Mesenchymal stem cell (in vitro differentiated cells and primary cell): ENCODE results near the gene ARHGAP24.

Source experiments
- DNase-seq: peaks from one replicate; pipeline ENCODE4 v3.0.0-alpha.2; 2013
- H2AFZ ChIP-seq: one replicate; pipeline ENCODE4 v1.6.1; 2013; ENCODE audit warnings: low read depth, mild to moderate bottlenecking, control low read depth, inconsistent platforms, low read length, moderate library complexity
- H2AK5ac ChIP-seq: 2 replicates; pipeline ENCODE4 v1.6.1; 2013; ENCODE audit warnings: low read length, moderate library complexity, mild to moderate bottlenecking, inconsistent platforms; ENCODE audit not compliant: severe bottlenecking
- H2BK120ac ChIP-seq: one replicate; pipeline ENCODE4 v1.6.1; 2013; ENCODE audit warnings: low read depth, mild to moderate bottlenecking, inconsistent platforms, low read length, moderate library complexity
- H2BK12ac ChIP-seq, 2 experiments: one replicate each; pipeline ENCODE4 v1.6.1; 2013; ENCODE audit warnings: inconsistent platforms in 2 of 2, low read length in 2 of 2, mild to moderate bottlenecking in 2 of 2, moderate library complexity in 2 of 2, control low read depth in 1 of 2
- H2BK15ac ChIP-seq: one replicate; pipeline ENCODE4 v1.6.1; 2013; ENCODE audit warnings: mild to moderate bottlenecking, low read depth, inconsistent platforms; ENCODE audit not compliant: poor library complexity, severe bottlenecking
- H2BK5ac ChIP-seq: 2 replicates; pipeline ENCODE4 v1.6.1; 2013; ENCODE audit warnings: low read depth, mild to moderate bottlenecking, low read length, control low read depth, inconsistent platforms; ENCODE audit not compliant: poor library complexity, severe bottlenecking
- H3K14ac ChIP-seq, 2 experiments: one replicate each; pipeline ENCODE4 v1.6.1; 2013; ENCODE audit warnings: inconsistent platforms in 2 of 2, low read length in 2 of 2, control low read depth in 1 of 2, mild to moderate bottlenecking in 1 of 2, moderate library complexity in 1 of 2
- H3K18ac ChIP-seq, 2 experiments: one replicate each; pipeline ENCODE4 v1.6.1; 2013; ENCODE audit warnings: inconsistent platforms in 2 of 2, low read length in 2 of 2, control low read depth in 1 of 2, low read depth in 1 of 2, mild to moderate bottlenecking in 1 of 2
- H3K23ac ChIP-seq, 2 experiments: one replicate each; pipeline ENCODE4 v1.6.1; 2013; ENCODE audit warnings: inconsistent platforms in 2 of 2, low read length in 2 of 2, mild to moderate bottlenecking in 2 of 2, moderate library complexity in 2 of 2, control low read depth in 1 of 2
- H3K27ac ChIP-seq: 2 replicates; pipeline ENCODE4 v1.5.1; 2013; ENCODE audit warnings: mild to moderate bottlenecking, moderate library complexity, low read length, control low read depth, inconsistent platforms; ENCODE audit not compliant: poor library complexity, severe bottlenecking
- H3K27me3 ChIP-seq, 2 experiments: 2 replicates each; pipeline versions ENCODE4 v1.6.1 to v1.7.0; 2013; ENCODE audit warnings: low read length in 2 of 2, mild to moderate bottlenecking in 2 of 2, moderate library complexity in 2 of 2, control low read depth in 1 of 2, inconsistent platforms in 1 of 2; ENCODE audit not compliant: control insufficient read depth in 1 of 2, insufficient read depth in 1 of 2
- H3K36me3 ChIP-seq, 2 experiments: 2 replicates each; pipeline versions ENCODE4 v1.6.1 to v1.7.0; 2013; ENCODE audit warnings: low read length in 2 of 2, control low read depth in 1 of 2, inconsistent platforms in 1 of 2, low read depth in 1 of 2, mild to moderate bottlenecking in 1 of 2; ENCODE audit not compliant: insufficient read depth in 2 of 2, control insufficient read depth in 1 of 2
- H3K4ac ChIP-seq, 2 experiments: one replicate each; pipeline ENCODE4 v1.6.1; 2013; ENCODE audit warnings: inconsistent platforms in 2 of 2, low read length in 2 of 2, mild to moderate bottlenecking in 2 of 2, moderate library complexity in 2 of 2, control low read depth in 1 of 2, low read depth in 1 of 2
- H3K4me1 ChIP-seq: 2 replicates; pipeline ENCODE4 v1.6.1; 2013; ENCODE audit warnings: low read depth, low read length, control low read depth; ENCODE audit not compliant: control insufficient read depth, insufficient read depth
- H3K4me2 ChIP-seq: 2 replicates; pipeline ENCODE4 v1.6.1; 2013; ENCODE audit warnings: low read length, mild to moderate bottlenecking, inconsistent platforms; ENCODE audit not compliant: poor library complexity, severe bottlenecking
- H3K4me3 ChIP-seq, 2 experiments: 2 replicates each; pipeline versions ENCODE4 v1.5.1 to v1.7.0; 2013; ENCODE audit warnings: low read length in 2 of 2, mild to moderate bottlenecking in 2 of 2, control low read depth in 1 of 2, low read depth in 1 of 2; ENCODE audit not compliant: insufficient read depth in 1 of 2
- H3K79me1 ChIP-seq: replicated peaks from 2 replicates; pipeline ENCODE4 v1.6.1; 2013; ENCODE audit warnings: mild to moderate bottlenecking, control low read depth, low read length, inconsistent platforms; ENCODE audit not compliant: poor library complexity, severe bottlenecking
- H3K9ac ChIP-seq: 2 replicates; pipeline ENCODE4 v1.7.0; 2013; ENCODE audit warnings: mild to moderate bottlenecking, low read length, moderate library complexity
- H3K9me3 ChIP-seq: 2 replicates; pipeline ENCODE4 v1.7.0; 2013; ENCODE audit warnings: mild to moderate bottlenecking, low read length; ENCODE audit not compliant: control insufficient read depth
- H4K8ac ChIP-seq: one replicate; pipeline ENCODE4 v1.6.1; 2013; ENCODE audit warnings: inconsistent platforms, mild to moderate bottlenecking, low read length, moderate library complexity
- H4K91ac ChIP-seq: one replicate; pipeline ENCODE4 v1.6.1; 2013; ENCODE audit warnings: mild to moderate bottlenecking, low read length, inconsistent platforms
- WGBS: methylation state at CpG from one replicate; pipeline ENCODE4 v1.1.7; 2013; ENCODE audit warnings: mixed read lengths; 5-methylcytosine and 5-hydroxymethylcytosine counted together

ARHGAP24 gene

GRCh38 chr4:85580489-85580888 lies 105.5 kb downstream of the ARHGAP24 start:
- H3K79me1 ChIP-seq, result no peaks in the 10 kb centered on the region
- WGBS, result 98% methylated on average over 3 of the region's 5 CpGs
- H3K23ac ChIP-seq, result no peak overlapping the region
- no peaks in the 10 kb centered on the region for H3K27me3 ChIP-seq
- H3K27ac ChIP-seq, result no peak overlapping the region
- H2BK12ac ChIP-seq, result no peak overlapping the region
- H3K4ac ChIP-seq, result no peak overlapping the region
- no peaks in the 10 kb centered on the region for H3K9me3 ChIP-seq
- no peak overlapping the region for H3K14ac ChIP-seq
- H3K4me2 ChIP-seq, result no peak overlapping the region
- no peak overlapping the region for H3K9ac ChIP-seq
- no peak for DNase-seq
- no peak overlapping the region for H2BK5ac ChIP-seq
- no peaks in the 10 kb centered on the region for H3K4me1 ChIP-seq
- H3K18ac ChIP-seq, result no peak overlapping the region
- H4K8ac ChIP-seq, result no peak overlapping the region
- H3K36me3 ChIP-seq, result peaks cover 0 to 18% of the 10 kb centered on the region in 2 experiments
- no peak overlapping the region for H4K91ac ChIP-seq
- no peak overlapping the region for H2AK5ac ChIP-seq
- H2BK15ac ChIP-seq, result no peak overlapping the region
- H3K4me3 ChIP-seq, result no peak overlapping the region
- H2AFZ ChIP-seq, result no peak overlapping the region
- no peak overlapping the region for H2BK120ac ChIP-seq

GRCh38 chr4:85587952-85588351 lies 113.0 kb downstream of the ARHGAP24 start:
- no peaks in the 10 kb centered on the region for H3K9me3 ChIP-seq
- no peak overlapping the region for H3K4me3 ChIP-seq
- no peak overlapping the region for H3K23ac ChIP-seq
- no peak overlapping the region for H2BK12ac ChIP-seq
- DNase-seq, result no peak
- H3K27ac ChIP-seq, result no peak overlapping the region
- no peak overlapping the region for H2BK120ac ChIP-seq
- 100% methylated on average over 1 of the region's 1 CpG for WGBS
- H3K27me3 ChIP-seq, result no peaks in the 10 kb centered on the region
- H2BK5ac ChIP-seq, result no peak overlapping the region
- no peak overlapping the region for H3K9ac ChIP-seq
- no peak overlapping the region for H4K91ac ChIP-seq
- H3K79me1 ChIP-seq, result no peaks in the 10 kb centered on the region
- no peak overlapping the region for H2BK15ac ChIP-seq
- no peak overlapping the region for H3K4me2 ChIP-seq
- no peak overlapping the region for H2AK5ac ChIP-seq
- peaks cover 0 to 9% of the 10 kb centered on the region in 2 experiments for H3K36me3 ChIP-seq
- no peak overlapping the region for H3K18ac ChIP-seq
- no peak overlapping the region for H2AFZ ChIP-seq
- H3K14ac ChIP-seq, result no peak overlapping the region
- H3K4me1 ChIP-seq, result no peaks in the 10 kb centered on the region
- H3K4ac ChIP-seq, result no peak overlapping the region
- H4K8ac ChIP-seq, result peak overlapping the region; percentile 30

- peaks cover 0 to 5% of the 10 kb centered on the region in 2 experiments for H3K36me3 ChIP-seq
- no peaks in the 10 kb centered on the region for H3K4me1 ChIP-seq
- H2BK5ac ChIP-seq, result no peak overlapping the region
- no peak overlapping the region for H3K4me3 ChIP-seq
- no peak overlapping the region for H2BK12ac ChIP-seq
- H3K4me2 ChIP-seq, result no peak overlapping the region
- H3K9ac ChIP-seq, result no peak overlapping the region
- no peaks in the 10 kb centered on the region for H3K27me3 ChIP-seq
- H3K14ac ChIP-seq, result no peak overlapping the region
- H4K91ac ChIP-seq, result no peak overlapping the region
- 70% methylated on average over 3 of the region's 3 CpGs for WGBS
- H3K9me3 ChIP-seq, result no peaks in the 10 kb centered on the region
- H3K4ac ChIP-seq, result no peak overlapping the region
- no peak overlapping the region for H3K23ac ChIP-seq
- no peak overlapping the region for H3K18ac ChIP-seq
- no peak overlapping the region for H2BK15ac ChIP-seq
- H4K8ac ChIP-seq, result no peak overlapping the region
- no peak overlapping the region for H2BK120ac ChIP-seq
- no peak overlapping the region for H2AK5ac ChIP-seq
- no peak overlapping the region for H3K27ac ChIP-seq
- no peak overlapping the region for H2AFZ ChIP-seq
- DNase-seq, result peak; percentile 68
- no peaks in the 10 kb centered on the region for H3K79me1 ChIP-seq
These were observed 116.6 kb downstream of the ARHGAP24 start for GRCh38 chr4:85591406-85592098.

GRCh38 chr4:85595098-85595775 lies 120.3 kb downstream of the ARHGAP24 start:
- Histone ChIP-seq H4K8ac (no peak overlapping the region), H3K4ac (no peak overlapping the region), H2AK5ac (no peak overlapping the region), H3K18ac (no peak overlapping the region), H3K9ac (no peak overlapping the region), H3K27ac (no peak overlapping the region), H3K4me2 (no peak overlapping the region), H3K27me3 (no peaks in the 10 kb centered on the region), H2BK5ac (no peak overlapping the region), H3K4me1 (no peaks in the 10 kb centered on the region), H3K79me1 (no peaks in the 10 kb centered on the region), H2BK120ac (no peak overlapping the region), H2AFZ (no peak overlapping the region), H3K4me3 (no peak overlapping the region), H3K23ac (no peak overlapping the region), H3K36me3 (peaks cover 0 to 5% of the 10 kb centered on the region in 2 experiments), H3K9me3 (no peaks in the 10 kb centered on the region), H4K91ac (no peak overlapping the region), H2BK12ac (no peak overlapping the region), H3K14ac (no peak overlapping the region), H2BK15ac (no peak overlapping the region)
- WGBS, result 100% methylated on average over 1 of the region's 6 CpGs
- no peak for DNase-seq
